Stimulated activated CD4-positive, alpha-beta T cell treated with anti-CD3 and anti-CD28 coated beads, Interleukin-4, amount 100 ng/mL, for 24 hours (primary cell): ENCODE data around the gene SERTAD2.

ENCODE experiments used
- DNase-seq: peaks from one replicate; pipeline ENCODE4 v3.0.0-alpha.2; 2020

SERTAD2 gene

GRCh38 chr2:64653109-64654062 is at the start of gene SERTAD2:
TSS of gene SERTAD2 (minus strand) at chr2:64653913. CDS start at chr2:64636871, 17,042 bp downstream.
- DNase-seq: peak; percentile 77

GRCh38 chr2:64700133-64700809 is 46.6 kb upstream of the SERTAD2 start:
- no peak for DNase-seq

- peak; percentile 32 for DNase-seq
These were observed 46.0 kb upstream of the SERTAD2 start for GRCh38 chr2:64699712-64700111.

GRCh38 chr2:64698668-64699444 is 45.1 kb upstream of the SERTAD2 start:
- no peak for DNase-seq

- no peak for DNase-seq
These were observed 44.5 kb upstream of the SERTAD2 start for GRCh38 chr2:64698177-64698643.

- DNase-seq: no peak
These were observed 43.8 kb upstream of the SERTAD2 start for GRCh38 chr2:64697297-64698176.

GRCh38 chr2:64696636-64697035 is 42.9 kb upstream of the SERTAD2 start:
- no peak for DNase-seq

- DNase-seq: no peak
These were observed 42.1 kb upstream of the SERTAD2 start for GRCh38 chr2:64695721-64696261.

- DNase-seq: no peak
These were observed 38.7 kb upstream of the SERTAD2 start for GRCh38 chr2:64692401-64692800.

- no peak for DNase-seq
These were observed 35.2 kb upstream of the SERTAD2 start for GRCh38 chr2:64688909-64689308.

GRCh38 chr2:64686283-64686956 is 32.7 kb upstream of the SERTAD2 start:
- no peak for DNase-seq

GRCh38 chr2:64685430-64685829 is 31.7 kb upstream of the SERTAD2 start:
- no peak for DNase-seq

GRCh38 chr2:64683771-64684510 is 30.2 kb upstream of the SERTAD2 start:
- DNase-seq: no peak

GRCh38 chr2:64681479-64681967 is 27.8 kb upstream of the SERTAD2 start:
- no peak for DNase-seq

GRCh38 chr2:64679673-64680425 is 26.1 kb upstream of the SERTAD2 start:
- DNase-seq: no peak

GRCh38 chr2:64678771-64679590 is 25.3 kb upstream of the SERTAD2 start:
- no peak for DNase-seq

GRCh38 chr2:64677530-64677929 is 23.8 kb upstream of the SERTAD2 start:
- no peak for DNase-seq

GRCh38 chr2:64675860-64676259 is 22.1 kb upstream of the SERTAD2 start:
- DNase-seq: peak; percentile 86
